ENCODE data around the gene C5orf15.

Gene C5orf15

GRCh38 chr5:134005417-134006061, 37.1 kb upstream of the C5orf15 start:
- TF ChIP-seq CEBPB (IDR thresholded peaks at IDR 0.05) (no peak), TCF12 (IDR thresholded peaks at IDR 0.05; ENCODE audit: low read depth) (no peak), ZBTB7A (IDR thresholded peaks at IDR 0.05; ENCODE audit: low read depth) (no peak), MAX (IDR thresholded peaks at IDR 0.05) (no peak), FOXM1 (IDR thresholded peaks at IDR 0.05; ENCODE audit: borderline replicate concordance, low read depth) (no peak), NFIC (IDR thresholded peaks at IDR 0.05) (no peak), EGR1 (IDR thresholded peaks at IDR 0.05) (no peak), EP300 (IDR thresholded peaks at IDR 0.05; ENCODE audit: borderline replicate concordance) (no peak), RAD21 (IDR thresholded peaks at IDR 0.05; ENCODE audit: low read depth) (no peak), TAF1 (IDR thresholded peaks at IDR 0.05; ENCODE audit: low read depth) (no peak), YY1 (IDR thresholded peaks at IDR 0.05; ENCODE audit: low read depth) (no peak), TEAD4 (IDR thresholded peaks at IDR 0.05) (no peak), CREB1 (IDR thresholded peaks at IDR 0.05; ENCODE audit: low read depth) (no peak)
- TF ChIP-seq, protein P1, sequence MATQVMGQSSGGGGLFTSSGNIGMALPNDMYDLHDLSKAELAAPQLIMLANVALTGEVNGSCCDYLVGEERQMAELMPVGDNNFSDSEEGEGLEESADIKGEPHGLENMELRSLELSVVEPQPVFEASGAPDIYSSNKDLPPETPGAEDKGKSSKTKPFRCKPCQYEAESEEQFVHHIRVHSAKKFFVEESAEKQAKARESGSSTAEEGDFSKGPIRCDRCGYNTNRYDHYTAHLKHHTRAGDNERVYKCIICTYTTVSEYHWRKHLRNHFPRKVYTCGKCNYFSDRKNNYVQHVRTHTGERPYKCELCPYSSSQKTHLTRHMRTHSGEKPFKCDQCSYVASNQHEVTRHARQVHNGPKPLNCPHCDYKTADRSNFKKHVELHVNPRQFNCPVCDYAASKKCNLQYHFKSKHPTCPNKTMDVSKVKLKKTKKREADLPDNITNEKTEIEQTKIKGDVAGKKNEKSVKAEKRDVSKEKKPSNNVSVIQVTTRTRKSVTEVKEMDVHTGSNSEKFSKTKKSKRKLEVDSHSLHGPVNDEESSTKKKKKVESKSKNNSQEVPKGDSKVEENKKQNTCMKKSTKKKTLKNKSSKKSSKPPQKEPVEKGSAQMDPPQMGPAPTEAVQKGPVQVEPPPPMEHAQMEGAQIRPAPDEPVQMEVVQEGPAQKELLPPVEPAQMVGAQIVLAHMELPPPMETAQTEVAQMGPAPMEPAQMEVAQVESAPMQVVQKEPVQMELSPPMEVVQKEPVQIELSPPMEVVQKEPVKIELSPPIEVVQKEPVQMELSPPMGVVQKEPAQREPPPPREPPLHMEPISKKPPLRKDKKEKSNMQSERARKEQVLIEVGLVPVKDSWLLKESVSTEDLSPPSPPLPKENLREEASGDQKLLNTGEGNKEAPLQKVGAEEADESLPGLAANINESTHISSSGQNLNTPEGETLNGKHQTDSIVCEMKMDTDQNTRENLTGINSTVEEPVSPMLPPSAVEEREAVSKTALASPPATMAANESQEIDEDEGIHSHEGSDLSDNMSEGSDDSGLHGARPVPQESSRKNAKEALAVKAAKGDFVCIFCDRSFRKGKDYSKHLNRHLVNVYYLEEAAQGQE (IDR thresholded peaks at IDR 0.05; ENCODE audit: low read depth), result no peak
- TF ChIP-seq, protein P2, sequence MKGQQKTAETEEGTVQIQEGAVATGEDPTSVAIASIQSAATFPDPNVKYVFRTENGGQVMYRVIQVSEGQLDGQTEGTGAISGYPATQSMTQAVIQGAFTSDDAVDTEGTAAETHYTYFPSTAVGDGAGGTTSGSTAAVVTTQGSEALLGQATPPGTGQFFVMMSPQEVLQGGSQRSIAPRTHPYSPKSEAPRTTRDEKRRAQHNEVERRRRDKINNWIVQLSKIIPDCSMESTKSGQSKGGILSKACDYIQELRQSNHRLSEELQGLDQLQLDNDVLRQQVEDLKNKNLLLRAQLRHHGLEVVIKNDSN (IDR thresholded peaks at IDR 0.05), result no peak

GRCh38 chr5:134004626-134005416, 36.4 kb upstream of the C5orf15 start, which contains the start of gene VDAC1:
TSS of gene VDAC1 (minus strand) at chr5:134004975. CDS start at chr5:133993012, 11,963 bp downstream.
- peak; percentile 74 for TF ChIP-seq TAF1 (IDR thresholded peaks at IDR 0.05; ENCODE audit: low read depth)
- TF ChIP-seq ZBTB7A (IDR thresholded peaks at IDR 0.05; ENCODE audit: low read depth), result peak; percentile 81
- TF ChIP-seq RAD21 (IDR thresholded peaks at IDR 0.05; ENCODE audit: low read depth), result no peak
- TF ChIP-seq TCF12 (IDR thresholded peaks at IDR 0.05; ENCODE audit: low read depth), result no peak
- no peak for TF ChIP-seq EP300 (IDR thresholded peaks at IDR 0.05; ENCODE audit: borderline replicate concordance)
- no peak for TF ChIP-seq YY1 (IDR thresholded peaks at IDR 0.05; ENCODE audit: low read depth)
- TF ChIP-seq TEAD4 (IDR thresholded peaks at IDR 0.05), result 0 out of 2 replicates have a peak, but pooled peaks have one; percentile 3
- peak; percentile 1; the same call in 1 of the 2 replicates for TF ChIP-seq NFIC (IDR thresholded peaks at IDR 0.05)
- TF ChIP-seq CREB1 (IDR thresholded peaks at IDR 0.05; ENCODE audit: low read depth), result 0 out of 2 replicates have a peak, but pooled peaks have one; percentile 19
- TF ChIP-seq FOXM1 (IDR thresholded peaks at IDR 0.05; ENCODE audit: borderline replicate concordance, low read depth), result no peak
- TF ChIP-seq MAX (IDR thresholded peaks at IDR 0.05), result peak; percentile 81
- TF ChIP-seq, protein P2 (IDR thresholded peaks at IDR 0.05), result 0 out of 2 replicates have a peak, but pooled peaks have one; percentile 16
- TF ChIP-seq, protein P1 (IDR thresholded peaks at IDR 0.05; ENCODE audit: low read depth), result no peak
- no peak for TF ChIP-seq CEBPB (IDR thresholded peaks at IDR 0.05)
- peak; percentile 11; the same call in 1 of the 2 replicates for TF ChIP-seq EGR1 (IDR thresholded peaks at IDR 0.05)

- no peak for TF ChIP-seq EP300 (IDR thresholded peaks at IDR 0.05; ENCODE audit: borderline replicate concordance)
- no peak for TF ChIP-seq CEBPB (IDR thresholded peaks at IDR 0.05)
- TF ChIP-seq FOXM1 (IDR thresholded peaks at IDR 0.05; ENCODE audit: borderline replicate concordance, low read depth), result no peak
- no peak for TF ChIP-seq RAD21 (IDR thresholded peaks at IDR 0.05; ENCODE audit: low read depth)
- TF ChIP-seq CREB1 (IDR thresholded peaks at IDR 0.05; ENCODE audit: low read depth), result no peak
- TF ChIP-seq, protein P2 (IDR thresholded peaks at IDR 0.05), result peak; percentile 76
- TF ChIP-seq NFIC (IDR thresholded peaks at IDR 0.05), result no peak
- TF ChIP-seq, protein P1 (IDR thresholded peaks at IDR 0.05; ENCODE audit: low read depth), result no peak
- TF ChIP-seq ZBTB7A (IDR thresholded peaks at IDR 0.05; ENCODE audit: low read depth), result no peak
- TF ChIP-seq TEAD4 (IDR thresholded peaks at IDR 0.05), result no peak
- no peak for TF ChIP-seq TAF1 (IDR thresholded peaks at IDR 0.05; ENCODE audit: low read depth)
- no peak for TF ChIP-seq TCF12 (IDR thresholded peaks at IDR 0.05; ENCODE audit: low read depth)
- TF ChIP-seq YY1 (IDR thresholded peaks at IDR 0.05; ENCODE audit: low read depth), result no peak
- peak; percentile 62 for TF ChIP-seq MAX (IDR thresholded peaks at IDR 0.05)
- TF ChIP-seq EGR1 (IDR thresholded peaks at IDR 0.05), result peak; percentile 87
Observed at GRCh38 chr5:134003817-134004625, 35.6 kb upstream of the C5orf15 start.
